Eye (tissue), 1 donor: ENCODE results near the gene CNTN6.

Source experiments
- DNase-seq: peaks from one replicate; pipeline ENCODE4 v3.0.0-alpha.2; 2015

The CNTN6 gene

DNA sequence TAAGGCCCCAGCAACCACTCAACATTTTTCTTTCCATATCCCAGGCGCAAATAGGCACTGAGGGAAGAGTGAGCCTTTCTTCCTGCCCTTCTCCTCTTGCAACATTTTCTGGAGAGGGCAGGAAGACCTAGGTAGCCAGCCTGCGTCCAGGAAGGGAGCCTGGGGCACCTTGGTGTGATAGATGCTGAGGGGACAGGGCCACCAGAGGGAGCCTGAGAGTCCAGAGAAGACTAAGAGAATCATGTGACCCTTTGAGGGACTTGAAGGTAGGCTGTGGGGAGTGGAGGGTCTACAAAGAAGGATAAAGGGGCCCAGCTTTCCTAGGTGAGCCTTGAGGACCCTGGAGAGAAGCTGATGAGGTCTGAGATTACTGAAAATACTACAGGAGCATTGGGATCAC is 346.6 kb downstream of the CNTN6 start:
- DNase-seq = no peak

DNA sequence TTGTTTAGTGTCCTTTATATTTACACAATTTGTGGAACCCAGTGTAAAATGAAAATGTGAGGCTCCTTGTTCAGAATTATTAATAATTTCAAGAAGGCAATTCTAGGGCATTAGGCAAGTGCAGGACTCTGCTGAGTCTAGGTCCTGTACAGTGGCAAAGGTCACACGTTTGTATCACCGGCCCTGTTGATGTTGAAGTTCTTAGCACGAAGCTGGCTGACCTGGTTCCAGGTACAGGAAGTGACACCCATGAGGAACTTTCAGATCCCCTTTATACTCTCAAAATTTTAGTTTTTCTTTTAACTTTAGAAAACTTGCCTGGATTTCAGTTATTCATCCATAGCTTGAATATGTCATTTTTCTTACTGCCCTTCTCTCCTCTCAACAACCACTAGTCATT is 349.4 kb downstream of the CNTN6 start:
- no peak for DNase-seq

GRCh38 chr3:1444195-1444594 is 351.4 kb downstream of the CNTN6 start:
- no peak for DNase-seq

DNA sequence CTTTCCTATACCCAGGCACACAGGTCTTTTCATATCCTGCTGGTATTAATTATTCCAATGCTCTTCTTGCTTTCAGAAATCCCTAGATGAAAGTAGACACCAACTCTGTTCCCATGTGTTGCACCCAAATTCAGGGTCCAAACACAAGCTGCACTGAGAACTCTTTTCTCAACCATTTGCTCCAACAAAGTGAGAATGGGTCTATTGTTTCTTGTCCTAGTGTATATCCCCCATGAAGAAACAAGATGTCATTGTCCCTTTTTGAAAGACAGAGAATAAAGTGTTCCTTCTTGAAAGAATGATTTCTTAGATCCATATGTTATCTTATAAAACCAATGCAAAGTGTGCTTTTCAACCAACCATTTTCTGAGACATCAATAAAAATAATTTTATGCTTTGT is 353.7 kb downstream of the CNTN6 start:
- no peak for DNase-seq

DNA sequence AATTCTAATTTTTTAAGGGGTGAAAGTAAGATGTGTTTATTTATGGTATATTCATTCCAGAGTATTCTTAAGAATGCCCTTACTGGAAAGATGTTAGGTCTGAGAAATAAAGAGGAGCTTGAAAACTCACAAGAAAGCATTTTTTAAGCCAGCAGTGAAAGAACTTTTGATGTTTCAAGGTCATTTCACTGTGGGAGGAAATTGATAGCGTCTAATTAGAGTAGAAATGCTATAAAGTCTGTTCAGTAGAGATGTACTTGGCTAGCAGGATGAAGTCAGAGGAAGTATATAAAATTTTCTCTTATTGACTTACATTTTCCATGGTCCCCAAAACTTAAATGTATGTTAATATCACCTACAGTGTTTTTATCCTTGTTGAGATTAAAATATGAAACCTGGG is 354.6 kb downstream of the CNTN6 start:
- DNase-seq = no peak

DNA sequence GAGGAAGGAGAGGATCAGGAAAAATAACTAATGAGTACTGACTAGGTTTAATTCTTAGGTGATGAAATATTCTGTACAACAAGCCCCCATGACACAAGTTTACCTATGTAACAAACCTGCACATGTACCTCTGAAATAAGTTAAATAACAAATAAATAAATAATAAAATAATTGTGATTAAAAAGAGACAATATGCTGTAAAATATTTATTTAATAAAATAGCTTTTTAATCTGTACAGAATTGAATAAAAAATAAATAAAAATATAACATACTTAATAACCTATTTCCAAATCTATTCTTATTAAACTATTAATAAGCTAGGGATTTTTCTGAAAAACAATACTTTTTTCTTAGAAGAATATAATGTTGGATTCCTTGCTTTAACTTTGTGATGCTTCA is 355.6 kb downstream of the CNTN6 start:
- no peak for DNase-seq
